ENCODE data around the gene WLS.

DNA sequence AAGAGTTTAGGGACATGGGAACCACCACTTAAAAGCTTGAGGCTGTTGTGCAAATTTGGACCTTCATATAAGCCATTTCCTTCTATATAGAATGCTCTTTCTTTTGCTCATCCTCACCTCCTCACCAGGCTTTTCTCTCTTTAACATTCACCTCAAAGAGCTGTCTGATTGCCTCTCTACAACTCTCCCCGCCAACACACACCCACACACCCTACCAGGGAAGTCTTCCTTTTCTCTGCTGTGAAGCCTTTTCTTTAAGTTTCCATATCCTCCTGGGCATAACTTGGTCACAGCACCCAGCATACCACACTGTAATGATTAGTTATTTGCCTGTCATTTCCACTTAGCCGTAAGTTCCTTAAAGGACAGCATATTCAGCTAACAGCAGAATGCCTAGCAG, 40.6 kb downstream of the WLS start:
- TF ChIP-seq CTCF (conservative IDR thresholded peaks at IDR 0.05) (no peak), EZH2 (IDR thresholded peaks at IDR 0.05; ENCODE audit: low read depth) (no peak)
